GM23338 (cell line): Measurements from ENCODE around the gene UBE2G2.

Source experiments
- CREB1 ChIP-seq: fragments of 250-450 bp; sonication (Bioruptor Pico); IDR thresholded peaks from 2 replicates; pipeline ENCODE4 v1.5.0; 2020; ENCODE audit warnings: low read depth, mild to moderate bottlenecking, moderate library complexity
- EZH2 ChIP-seq: fragments of 200-600 bp; sonication (generic); IDR thresholded peaks from one replicate; pipeline ENCODE4 v1.8.0; 2017; ENCODE audit warnings: antibody characterized with exemption, mild to moderate bottlenecking, low read depth; ENCODE audit not compliant: unreplicated experiment
- EZH2phosphoT487 ChIP-seq: fragments of 200-600 bp; sonication (generic); IDR thresholded peaks from one replicate; pipeline ENCODE4 v1.8.1; 2018; ENCODE audit warnings: antibody characterized with exemption; ENCODE audit not compliant: unreplicated experiment
- JUNB ChIP-seq: IDR thresholded peaks from one replicate; pipeline ENCODE4 v1.6.1; 2016; ENCODE audit warnings: antibody characterized with exemption; ENCODE audit not compliant: unreplicated experiment
- NANOG ChIP-seq: IDR thresholded peaks from 2 replicates; pipeline ENCODE4 v1.6.1; 2016; ENCODE audit warnings: antibody characterized with exemption, borderline replicate concordance
- POLR2AphosphoS5 ChIP-seq: IDR thresholded peaks from 2 replicates; pipeline ENCODE4 v1.6.1; 2016; ENCODE audit warnings: antibody characterized with exemption, low read depth
- STAT1 ChIP-seq: IDR thresholded peaks from one replicate; pipeline ENCODE4 v1.6.1; 2016; ENCODE audit warnings: antibody characterized with exemption; ENCODE audit not compliant: unreplicated experiment
- ZNF114 ChIP-seq: fragments of 250-450 bp; sonication (Bioruptor Pico); IDR thresholded peaks from 2 replicates; pipeline ENCODE4 v1.5.0; 2020; ENCODE audit warnings: mild to moderate bottlenecking, moderate library complexity
- ZNF331 ChIP-seq: fragments of 250-450 bp; sonication (Bioruptor Pico); IDR thresholded peaks from 2 replicates; pipeline ENCODE4 v1.5.0; 2020; ENCODE audit warnings: low read depth, mild to moderate bottlenecking, moderate library complexity
- TF ChIP-seq, protein P1 (sequence below), 2 experiments: fragments of 200-600 bp in 1 of 2; sonication (generic) in 1 of 2; conservative IDR thresholded peaks; 2 replicates each; pipeline versions ENCODE4 v1.5.1 to v1.6.1; 2016 to 2017; ENCODE audit warnings: antibody characterized with exemption in 2 of 2, low read depth in 2 of 2, mild to moderate bottlenecking in 2 of 2, moderate library complexity in 1 of 2
- TF ChIP-seq, protein P2 (sequence below): IDR thresholded peaks from one replicate; pipeline ENCODE4 v1.6.1; 2018; ENCODE audit warnings: antibody characterized with exemption; ENCODE audit not compliant: unreplicated experiment
- TF ChIP-seq, protein P3 (sequence below): IDR thresholded peaks from 2 replicates; pipeline ENCODE4 v1.6.1; 2016; ENCODE audit warnings: antibody characterized with exemption

DNA sequence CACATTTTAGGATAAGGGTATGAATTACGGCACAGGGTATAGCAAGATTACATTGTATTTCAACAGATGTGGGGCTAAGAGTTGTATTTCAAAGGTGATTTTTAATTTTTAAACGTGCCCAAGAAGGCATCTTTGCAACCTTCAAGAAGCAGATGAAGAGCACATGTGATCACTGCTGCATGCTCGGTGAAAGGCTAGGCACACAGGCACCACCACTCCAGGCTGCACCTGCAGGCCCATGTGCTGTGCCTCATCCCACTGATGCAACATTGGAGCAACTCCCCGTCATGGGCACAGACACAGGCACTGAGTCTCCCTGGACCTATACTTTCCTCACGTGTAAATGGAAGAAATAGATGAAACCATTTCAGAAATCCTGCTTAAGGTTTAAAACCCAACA, 23.5 kb downstream of the UBE2G2 start:
- TF ChIP-seq, protein P1, sequence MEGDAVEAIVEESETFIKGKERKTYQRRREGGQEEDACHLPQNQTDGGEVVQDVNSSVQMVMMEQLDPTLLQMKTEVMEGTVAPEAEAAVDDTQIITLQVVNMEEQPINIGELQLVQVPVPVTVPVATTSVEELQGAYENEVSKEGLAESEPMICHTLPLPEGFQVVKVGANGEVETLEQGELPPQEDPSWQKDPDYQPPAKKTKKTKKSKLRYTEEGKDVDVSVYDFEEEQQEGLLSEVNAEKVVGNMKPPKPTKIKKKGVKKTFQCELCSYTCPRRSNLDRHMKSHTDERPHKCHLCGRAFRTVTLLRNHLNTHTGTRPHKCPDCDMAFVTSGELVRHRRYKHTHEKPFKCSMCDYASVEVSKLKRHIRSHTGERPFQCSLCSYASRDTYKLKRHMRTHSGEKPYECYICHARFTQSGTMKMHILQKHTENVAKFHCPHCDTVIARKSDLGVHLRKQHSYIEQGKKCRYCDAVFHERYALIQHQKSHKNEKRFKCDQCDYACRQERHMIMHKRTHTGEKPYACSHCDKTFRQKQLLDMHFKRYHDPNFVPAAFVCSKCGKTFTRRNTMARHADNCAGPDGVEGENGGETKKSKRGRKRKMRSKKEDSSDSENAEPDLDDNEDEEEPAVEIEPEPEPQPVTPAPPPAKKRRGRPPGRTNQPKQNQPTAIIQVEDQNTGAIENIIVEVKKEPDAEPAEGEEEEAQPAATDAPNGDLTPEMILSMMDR (conservative IDR thresholded peaks at IDR 0.05; ENCODE audit: low read depth in 2 of 2) = no peak
- TF ChIP-seq JUNB = no peak
- TF ChIP-seq ZNF331 (CRISPR knock-in tag) = no peak
- no peak for TF ChIP-seq EZH2
- TF ChIP-seq POLR2AphosphoS5 = no peak
- TF ChIP-seq CREB1 (CRISPR knock-in tag) = no peak
- TF ChIP-seq EZH2phosphoT487 = no peak
- TF ChIP-seq, protein P2, sequence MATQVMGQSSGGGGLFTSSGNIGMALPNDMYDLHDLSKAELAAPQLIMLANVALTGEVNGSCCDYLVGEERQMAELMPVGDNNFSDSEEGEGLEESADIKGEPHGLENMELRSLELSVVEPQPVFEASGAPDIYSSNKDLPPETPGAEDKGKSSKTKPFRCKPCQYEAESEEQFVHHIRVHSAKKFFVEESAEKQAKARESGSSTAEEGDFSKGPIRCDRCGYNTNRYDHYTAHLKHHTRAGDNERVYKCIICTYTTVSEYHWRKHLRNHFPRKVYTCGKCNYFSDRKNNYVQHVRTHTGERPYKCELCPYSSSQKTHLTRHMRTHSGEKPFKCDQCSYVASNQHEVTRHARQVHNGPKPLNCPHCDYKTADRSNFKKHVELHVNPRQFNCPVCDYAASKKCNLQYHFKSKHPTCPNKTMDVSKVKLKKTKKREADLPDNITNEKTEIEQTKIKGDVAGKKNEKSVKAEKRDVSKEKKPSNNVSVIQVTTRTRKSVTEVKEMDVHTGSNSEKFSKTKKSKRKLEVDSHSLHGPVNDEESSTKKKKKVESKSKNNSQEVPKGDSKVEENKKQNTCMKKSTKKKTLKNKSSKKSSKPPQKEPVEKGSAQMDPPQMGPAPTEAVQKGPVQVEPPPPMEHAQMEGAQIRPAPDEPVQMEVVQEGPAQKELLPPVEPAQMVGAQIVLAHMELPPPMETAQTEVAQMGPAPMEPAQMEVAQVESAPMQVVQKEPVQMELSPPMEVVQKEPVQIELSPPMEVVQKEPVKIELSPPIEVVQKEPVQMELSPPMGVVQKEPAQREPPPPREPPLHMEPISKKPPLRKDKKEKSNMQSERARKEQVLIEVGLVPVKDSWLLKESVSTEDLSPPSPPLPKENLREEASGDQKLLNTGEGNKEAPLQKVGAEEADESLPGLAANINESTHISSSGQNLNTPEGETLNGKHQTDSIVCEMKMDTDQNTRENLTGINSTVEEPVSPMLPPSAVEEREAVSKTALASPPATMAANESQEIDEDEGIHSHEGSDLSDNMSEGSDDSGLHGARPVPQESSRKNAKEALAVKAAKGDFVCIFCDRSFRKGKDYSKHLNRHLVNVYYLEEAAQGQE = no peak
- TF ChIP-seq, protein P3, sequence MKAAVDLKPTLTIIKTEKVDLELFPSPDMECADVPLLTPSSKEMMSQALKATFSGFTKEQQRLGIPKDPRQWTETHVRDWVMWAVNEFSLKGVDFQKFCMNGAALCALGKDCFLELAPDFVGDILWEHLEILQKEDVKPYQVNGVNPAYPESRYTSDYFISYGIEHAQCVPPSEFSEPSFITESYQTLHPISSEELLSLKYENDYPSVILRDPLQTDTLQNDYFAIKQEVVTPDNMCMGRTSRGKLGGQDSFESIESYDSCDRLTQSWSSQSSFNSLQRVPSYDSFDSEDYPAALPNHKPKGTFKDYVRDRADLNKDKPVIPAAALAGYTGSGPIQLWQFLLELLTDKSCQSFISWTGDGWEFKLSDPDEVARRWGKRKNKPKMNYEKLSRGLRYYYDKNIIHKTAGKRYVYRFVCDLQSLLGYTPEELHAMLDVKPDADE = no peak
- TF ChIP-seq ZNF114 (CRISPR knock-in tag) = no peak
- TF ChIP-seq NANOG = no peak
- no peak for TF ChIP-seq STAT1
